Neuronal stem cell (in vitro differentiated cells): Measurements from ENCODE around the gene RTP5.

Experiments
- DNase-seq: peaks from one replicate; pipeline ENCODE4 v3.0.0-alpha.2; 2013; ENCODE audit warnings: low spot score
- H2AFZ ChIP-seq: one replicate; pipeline ENCODE4 v1.6.1; 2013; ENCODE audit warnings: mild to moderate bottlenecking, low read length, inconsistent platforms
- H2AK5ac ChIP-seq: 2 replicates; pipeline ENCODE4 v1.6.1; 2013; ENCODE audit warnings: low read depth, mild to moderate bottlenecking, inconsistent platforms, low read length, moderate library complexity, mixed read lengths
- H2BK120ac ChIP-seq: 2 replicates; pipeline ENCODE4 v1.6.1; 2013; ENCODE audit warnings: low read depth, mild to moderate bottlenecking, inconsistent platforms, low read length, moderate library complexity, mixed read lengths
- H2BK12ac ChIP-seq: one replicate; pipeline ENCODE4 v1.6.1; 2013; ENCODE audit warnings: low read length, inconsistent platforms
- H2BK15ac ChIP-seq: 2 replicates; pipeline ENCODE4 v1.6.1; 2013; ENCODE audit warnings: mild to moderate bottlenecking, low read length, inconsistent platforms, mixed read lengths
- H2BK5ac ChIP-seq: one replicate; pipeline ENCODE4 v1.6.1; 2013; ENCODE audit warnings: inconsistent platforms, mild to moderate bottlenecking, low read length, moderate library complexity
- H3K14ac ChIP-seq: one replicate; pipeline ENCODE4 v1.6.1; 2013; ENCODE audit warnings: low read length, inconsistent platforms
- H3K18ac ChIP-seq: 2 replicates; pipeline ENCODE4 v1.6.1; 2013; ENCODE audit warnings: low read length, inconsistent platforms
- H3K23ac ChIP-seq: 2 replicates; pipeline ENCODE4 v1.6.1; 2013; ENCODE audit warnings: low read depth, mild to moderate bottlenecking, mixed read lengths, low read length, inconsistent platforms; ENCODE audit not compliant: poor library complexity
- H3K27ac ChIP-seq: replicated peaks from 3 replicates; pipeline ENCODE4 v1.5.1; 2013; ENCODE audit warnings: low read length, inconsistent platforms
- H3K27me3 ChIP-seq, 3 experiments: 2 replicates each; pipeline ENCODE4 v1.6.1; 2013; ENCODE audit warnings: low read length in 3 of 3, mild to moderate bottlenecking in 2 of 3, inconsistent platforms in 1 of 3, low read depth in 1 of 3, mixed read lengths in 1 of 3, moderate library complexity in 1 of 3; ENCODE audit not compliant: control insufficient read depth in 3 of 3, insufficient read depth in 3 of 3
- H3K36me3 ChIP-seq, 2 donors: replicated peaks in 1 of 2; 2 replicates each; pipeline ENCODE4 v1.6.1; 2013; ENCODE audit warnings: low read length in 2 of 2; ENCODE audit not compliant: control insufficient read depth in 2 of 2, insufficient read depth in 2 of 2
- H3K4ac ChIP-seq: 2 replicates; pipeline ENCODE4 v1.6.1; 2013; ENCODE audit warnings: inconsistent platforms, mild to moderate bottlenecking, low read length, moderate library complexity
- H3K4me1 ChIP-seq, 2 donors: 1 replicate in 1 of 2; 2 replicates in 1 of 2; pipeline ENCODE4 v1.6.1; 2013; ENCODE audit warnings: low read length in 2 of 2, low read depth in 1 of 2; ENCODE audit not compliant: control insufficient read depth in 2 of 2, insufficient read depth in 1 of 2
- H3K4me2 ChIP-seq: one replicate; pipeline ENCODE4 v1.6.1; 2013; ENCODE audit warnings: mild to moderate bottlenecking, low read length, inconsistent platforms; ENCODE audit not compliant: insufficient read depth, poor library complexity, severe bottlenecking
- H3K4me3 ChIP-seq, 2 donors: 2 replicates each; pipeline ENCODE4 v1.5.1; 2013; ENCODE audit warnings: low read length in 2 of 2, mild to moderate bottlenecking in 2 of 2, inconsistent platforms in 1 of 2, moderate library complexity in 1 of 2
- H3K79me1 ChIP-seq: one replicate; pipeline ENCODE4 v1.6.1; 2013; ENCODE audit warnings: low read depth, mild to moderate bottlenecking, inconsistent platforms, low read length, moderate library complexity
- H3K9ac ChIP-seq: one replicate; pipeline ENCODE4 v1.6.1; 2013; ENCODE audit warnings: mild to moderate bottlenecking, low read depth, low read length, inconsistent platforms; ENCODE audit not compliant: poor library complexity
- H3K9me3 ChIP-seq, 2 donors: replicated peaks in 1 of 2; 2 replicates each; pipeline versions ENCODE3 to v1.6.1; 2013; ENCODE audit warnings: low read length in 2 of 2, mild to moderate bottlenecking in 2 of 2, inconsistent platforms in 1 of 2, low read depth in 1 of 2, mixed read lengths in 1 of 2, moderate library complexity in 1 of 2; ENCODE audit not compliant: control insufficient read depth in 2 of 2, insufficient read depth in 1 of 2
- H4K8ac ChIP-seq: one replicate; pipeline ENCODE4 v1.6.1; 2013; ENCODE audit warnings: low read depth, mild to moderate bottlenecking, inconsistent platforms, low read length, moderate library complexity
- H4K91ac ChIP-seq: one replicate; pipeline ENCODE4 v1.6.1; 2013; ENCODE audit warnings: low read length, low read depth, mild to moderate bottlenecking, inconsistent platforms; ENCODE audit not compliant: poor library complexity
- WGBS, 2 donors: extraction: QIAGEN DNeasy Blood & Tissue Kit; methylation state at CpG; one replicate each; pipeline ENCODE4 v1.1.7; 2013; ENCODE audit warnings: missing lambda C conversion rate in 2 of 2, mixed read lengths in 1 of 2; ENCODE audit not compliant: insufficient read length in 2 of 2, insufficient replicate concordance in 1 of 2; ENCODE audit errors: extremely low coverage in 2 of 2; 5-methylcytosine and 5-hydroxymethylcytosine counted together

The RTP5 gene

DNA sequence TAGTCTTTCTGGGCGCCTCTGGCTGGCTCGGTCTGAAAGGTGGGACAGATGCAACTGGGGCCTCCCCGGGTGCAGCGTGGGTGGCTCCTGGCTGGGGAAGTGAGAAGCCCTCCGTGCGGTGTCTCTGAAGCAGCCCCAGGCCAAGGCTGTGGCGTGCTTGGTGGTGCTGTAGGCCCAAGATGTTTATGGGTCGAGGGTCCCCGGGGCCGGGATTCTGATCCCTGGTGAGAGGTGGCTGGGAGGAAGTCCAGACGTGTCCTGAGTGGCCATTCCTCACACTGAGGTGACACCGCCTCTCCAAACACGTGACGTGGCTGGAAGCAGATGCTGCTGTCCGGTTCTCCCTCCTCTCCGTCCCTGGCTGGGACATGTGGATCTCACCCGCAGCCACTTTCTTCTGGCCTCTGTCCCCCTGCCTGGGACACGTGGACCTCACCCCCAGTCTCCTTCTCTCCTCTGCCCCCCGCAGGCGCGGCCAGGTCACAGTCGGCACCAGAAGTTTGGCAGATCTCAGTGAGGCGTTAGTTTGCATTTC lies 12.6 kb downstream of the RTP5 start:
- WGBS, 2 donors, result no CpG with 5 or more reads among the region's 23 CpGs
- no peak for DNase-seq
- H3K4me3 ChIP-seq, result peak overlapping the region in 1 of 2 donors; percentile 64

DNA sequence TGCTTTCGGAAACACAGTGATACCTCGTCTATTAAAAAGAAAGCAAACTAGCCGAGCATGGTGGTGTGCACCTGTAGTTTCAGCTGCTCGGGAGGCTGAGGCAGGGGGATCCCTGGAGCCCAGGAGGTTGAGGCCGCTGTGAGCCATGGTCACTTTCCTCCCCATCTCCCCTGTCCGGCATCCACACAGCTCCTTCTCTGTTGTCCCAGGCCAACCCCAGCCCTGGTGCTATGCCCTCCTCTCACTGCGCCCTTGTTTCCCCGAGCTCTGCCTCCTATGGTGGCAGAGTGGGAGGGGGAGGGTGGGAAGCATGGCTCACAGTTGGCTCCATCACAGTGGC lies 15.4 kb downstream of the RTP5 start:
- Histone ChIP-seq H4K91ac (no peak overlapping the region), H2BK5ac (no peak overlapping the region), H3K27ac (no peak overlapping the region), H3K18ac (no peak overlapping the region), H3K9ac (no peak overlapping the region), H3K9me3 (no peaks in the 10 kb centered on the region), H2AFZ (no peak overlapping the region), H2BK120ac (peak overlapping the region; percentile 35), H2BK12ac (no peak overlapping the region), H4K8ac (no peak overlapping the region), H2BK15ac (peak overlapping the region; percentile 8), H2AK5ac (no peak overlapping the region), H3K14ac (no peak overlapping the region), H3K4me3 (no peak overlapping the region), H3K36me3 (no peaks in the 10 kb centered on the region), H3K4me2 (no peak overlapping the region), H3K23ac (peak overlapping the region; percentile 49), H3K79me1 (peaks cover 2% of the 10 kb centered on the region), H3K4me1 (peaks cover 2 to 12% of the 10 kb centered on the region in 2 donors), H3K27me3 (peaks cover 0 to 5% (median 0%) of the 10 kb centered on the region in 3 experiments), H3K4ac (no peak overlapping the region)
- no CpG with 5 or more reads among the region's 8 CpGs for WGBS, 2 donors
- no peak for DNase-seq

More for the DNA sequence above, 12.6 kb downstream of the RTP5 start:
- Histone ChIP-seq H3K23ac (peak overlapping the region; percentile 69), H2BK120ac (no peak overlapping the region), H2BK15ac (peak overlapping the region; percentile 69), H3K4me2 (peak overlapping the region; percentile 48), H3K9me3 (no peaks in the 10 kb centered on the region), H3K27ac (no peak overlapping the region), H3K27me3 (peaks cover 0 to 5% (median 0%) of the 10 kb centered on the region in 3 experiments), H3K79me1 (no peaks in the 10 kb centered on the region), H3K4me1 (peaks cover 2 to 12% of the 10 kb centered on the region in 2 donors), H3K9ac (peak overlapping the region; percentile 47), H3K18ac (peak overlapping the region; percentile 50), H3K36me3 (no peaks in the 10 kb centered on the region), H3K4ac (no peak overlapping the region), H2AFZ (peak overlapping the region; percentile 96), H4K91ac (no peak overlapping the region), H2BK5ac (no peak overlapping the region), H4K8ac (no peak overlapping the region), H3K14ac (no peak overlapping the region), H2AK5ac (peak overlapping the region; percentile 87), H2BK12ac (no peak overlapping the region)

DNA sequence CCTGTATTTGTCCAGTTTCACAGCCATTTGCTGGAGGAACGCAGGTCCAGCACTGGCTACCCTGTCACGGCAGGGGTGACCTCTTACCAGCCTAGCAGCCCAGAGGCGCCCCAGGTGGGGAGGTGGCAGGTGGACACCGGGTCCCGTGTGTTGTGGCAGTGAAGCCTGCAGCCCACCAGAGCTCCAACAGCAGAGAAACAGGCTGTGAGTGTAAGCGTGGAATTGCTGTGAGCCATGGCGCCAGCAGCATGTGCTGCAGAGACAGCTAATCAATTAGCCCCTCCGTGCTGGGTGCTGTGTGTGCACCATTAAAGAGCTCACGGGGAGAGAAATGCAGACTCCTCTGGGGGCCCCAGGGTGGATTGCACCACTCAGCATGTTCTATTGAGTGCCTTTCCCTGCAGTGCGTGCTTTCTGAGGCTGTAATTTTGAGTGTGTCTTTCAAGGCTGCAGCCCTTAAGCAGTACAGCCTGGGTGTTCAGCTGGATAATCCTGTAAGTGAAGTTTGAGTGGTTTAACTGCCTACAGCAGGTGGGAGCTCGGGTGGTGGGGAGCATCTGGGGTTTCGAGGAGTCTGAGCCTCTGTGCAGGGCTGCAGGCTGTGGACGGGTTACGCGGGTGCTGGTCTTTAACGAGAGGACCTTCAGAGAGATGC lies 15.9 kb downstream of the RTP5 start:
- Histone ChIP-seq H3K27ac (no peak overlapping the region), H3K4ac (no peak overlapping the region), H2AFZ (no peak overlapping the region), H3K4me1 (peaks cover 2 to 12% of the 10 kb centered on the region in 2 donors), H3K4me3 (no peak overlapping the region), H3K14ac (no peak overlapping the region), H2BK5ac (no peak overlapping the region), H3K36me3 (no peaks in the 10 kb centered on the region), H3K18ac (no peak overlapping the region), H2BK12ac (no peak overlapping the region), H3K23ac (peak overlapping the region; percentile 49), H4K91ac (no peak overlapping the region), H3K27me3 (peaks cover 0 to 5% (median 0%) of the 10 kb centered on the region in 3 experiments), H3K9ac (no peak overlapping the region), H2BK120ac (peak overlapping the region; percentile 35), H2AK5ac (no peak overlapping the region), H3K4me2 (no peak overlapping the region), H2BK15ac (peak overlapping the region; percentile 8), H3K79me1 (peaks cover 2% of the 10 kb centered on the region), H4K8ac (no peak overlapping the region), H3K9me3 (no peaks in the 10 kb centered on the region)
- WGBS, 2 donors, result no CpG with 5 or more reads among the region's 16 CpGs
- no peak for DNase-seq

DNA sequence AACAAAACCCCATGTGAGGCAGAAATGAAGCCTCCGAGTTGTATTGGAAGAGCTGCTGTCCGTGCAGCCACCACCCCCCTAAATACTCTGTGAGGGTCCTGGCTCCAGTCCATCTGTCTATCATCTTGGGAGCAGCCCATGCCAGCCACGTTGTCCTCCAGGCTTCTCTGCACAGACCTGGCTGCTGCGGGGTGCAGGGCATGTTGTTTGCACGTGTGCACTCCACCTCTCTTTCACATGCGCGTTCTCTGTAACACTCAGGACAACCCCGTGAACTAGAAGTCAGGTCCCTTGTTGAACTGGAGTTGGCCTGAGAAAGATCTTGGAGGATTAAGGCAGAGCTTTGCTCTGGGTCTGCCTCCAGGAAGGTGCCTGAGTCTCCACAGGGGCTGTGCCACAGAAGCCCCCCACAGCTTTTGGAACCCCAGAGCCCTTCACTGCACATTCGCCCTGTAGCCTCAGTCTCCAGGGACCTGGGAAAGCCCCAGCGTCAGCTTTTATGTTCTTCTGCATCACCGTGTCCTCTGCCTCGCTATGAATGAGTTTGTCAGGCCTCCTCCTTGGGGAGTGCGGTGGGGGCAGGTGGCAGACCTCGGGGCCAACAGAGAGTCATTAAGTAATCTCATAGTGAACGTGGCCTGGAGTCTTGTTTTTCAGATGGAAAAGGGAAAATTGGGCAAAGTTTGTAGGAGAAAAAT lies 16.6 kb downstream of the RTP5 start:
- no CpG with 5 or more reads among the region's 15 CpGs for WGBS, 2 donors
- no peak overlapping the region for H4K8ac ChIP-seq
- no peak overlapping the region for H2BK120ac ChIP-seq
- no peak overlapping the region for H4K91ac ChIP-seq
- H3K36me3 ChIP-seq, result no peaks in the 10 kb centered on the region
- peaks cover 2% of the 10 kb centered on the region for H3K79me1 ChIP-seq
- H3K27me3 ChIP-seq, result peaks cover 0 to 5% (median 0%) of the 10 kb centered on the region in 3 experiments
- H3K4me3 ChIP-seq, result no peak overlapping the region
- DNase-seq, result no peak
- no peak overlapping the region for H3K27ac ChIP-seq
- no peak overlapping the region for H3K4ac ChIP-seq
- H2AFZ ChIP-seq, result no peak overlapping the region
- H3K23ac ChIP-seq, result no peak overlapping the region
- no peak overlapping the region for H3K14ac ChIP-seq
- no peak overlapping the region for H3K9ac ChIP-seq
- peaks cover 2 to 7% of the 10 kb centered on the region in 2 donors for H3K4me1 ChIP-seq
- H2AK5ac ChIP-seq, result no peak overlapping the region
- no peaks in the 10 kb centered on the region for H3K9me3 ChIP-seq
- no peak overlapping the region for H3K4me2 ChIP-seq
- no peak overlapping the region for H2BK12ac ChIP-seq
- no peak overlapping the region for H2BK15ac ChIP-seq
- H2BK5ac ChIP-seq, result no peak overlapping the region
- H3K18ac ChIP-seq, result no peak overlapping the region
